HG02623 (cell line): ENCODE data around the gene HNRNPR.
"Not testable (repeated sequence)": the region's sequence is repeated elsewhere in the genome, so short reads cannot be mapped to it uniquely, and the experiment has no call there.

Source experiments
- ATAC-seq: cut with Tn5 transposase; IDR thresholded peaks from one replicate; pipeline ENCODE4 v1.9.1; 2021; ENCODE audit warnings: moderate library complexity; ENCODE audit not compliant: unreplicated experiment

HNRNPR gene

DNA sequence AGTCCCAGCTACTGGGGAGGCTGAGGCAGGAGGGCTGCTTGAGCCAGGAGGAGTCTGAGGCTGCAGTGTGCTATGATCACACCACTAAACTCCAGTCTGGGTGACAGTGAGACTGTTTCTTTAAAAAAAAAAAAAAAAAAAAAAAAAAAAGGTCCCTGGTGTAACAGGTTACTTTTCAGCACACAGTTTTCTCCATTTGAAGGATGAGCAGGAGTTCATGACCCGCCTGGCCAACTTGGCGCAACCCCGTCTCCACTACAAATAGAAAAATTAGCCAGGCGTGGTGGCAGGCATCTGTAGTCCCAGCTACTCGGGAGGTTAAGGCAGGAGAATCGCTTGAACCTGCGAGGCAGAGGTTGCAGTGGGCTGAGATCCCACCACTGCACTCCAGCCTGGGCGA lies 12.4 kb downstream of the HNRNPR start:
- ATAC-seq: no peak

DNA sequence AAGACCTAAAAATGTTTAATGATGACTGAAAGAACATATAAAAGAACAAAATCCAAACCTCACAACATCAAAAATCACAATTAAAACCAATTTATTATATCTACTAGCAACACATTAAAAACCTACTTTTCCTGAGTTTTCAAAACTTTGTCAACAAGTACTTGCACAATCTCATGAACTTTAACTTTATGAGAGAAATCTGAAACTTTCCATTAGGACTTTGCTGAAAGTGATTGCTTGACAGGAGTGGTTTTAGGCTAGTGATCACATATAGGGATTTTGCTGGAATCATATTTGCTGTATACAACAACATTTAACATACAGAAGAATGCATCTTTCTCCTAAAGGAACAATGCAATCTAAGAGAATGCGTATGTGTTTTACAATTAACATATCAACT lies 13.2 kb downstream of the HNRNPR start:
- ATAC-seq: no peak

DNA sequence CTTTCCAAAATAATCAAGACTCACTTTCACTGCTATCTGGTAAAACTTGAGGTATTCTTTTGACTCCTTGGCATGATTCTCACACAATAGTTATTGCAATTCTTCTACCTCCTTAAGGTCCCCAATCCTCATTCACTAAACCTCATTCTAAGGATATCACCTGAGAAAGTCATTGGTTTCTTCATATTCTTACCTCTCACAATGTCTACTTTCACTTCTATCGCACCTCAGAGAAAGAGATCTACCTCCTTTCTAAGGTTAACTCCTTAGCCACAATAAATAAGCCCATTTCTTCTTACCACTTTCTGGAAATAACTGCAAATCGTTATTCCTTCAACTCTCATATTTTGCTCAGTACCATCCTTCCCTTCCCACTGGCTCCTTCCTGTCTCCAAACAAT lies 18.7 kb downstream of the HNRNPR start:
- ATAC-seq: no peak

DNA sequence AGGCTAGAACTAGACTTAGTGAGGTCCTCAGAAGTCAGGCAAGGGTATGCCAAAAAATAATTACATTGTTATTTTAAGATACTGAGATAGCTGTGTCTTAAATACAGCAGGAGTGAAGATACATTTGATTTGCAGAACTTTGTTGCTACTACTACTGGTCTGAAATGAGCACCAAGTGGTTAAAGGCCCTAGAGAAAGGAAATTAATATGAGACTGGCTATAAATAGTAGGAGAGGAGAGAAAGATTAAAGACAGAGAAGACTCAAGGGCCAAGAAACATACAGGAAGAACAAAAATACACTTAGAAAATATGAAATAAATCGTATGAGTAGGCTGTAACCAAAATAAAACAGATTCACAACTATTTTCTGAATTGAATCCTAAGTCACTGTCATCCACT lies 21.3 kb downstream of the HNRNPR start:
- ATAC-seq: no peak

DNA sequence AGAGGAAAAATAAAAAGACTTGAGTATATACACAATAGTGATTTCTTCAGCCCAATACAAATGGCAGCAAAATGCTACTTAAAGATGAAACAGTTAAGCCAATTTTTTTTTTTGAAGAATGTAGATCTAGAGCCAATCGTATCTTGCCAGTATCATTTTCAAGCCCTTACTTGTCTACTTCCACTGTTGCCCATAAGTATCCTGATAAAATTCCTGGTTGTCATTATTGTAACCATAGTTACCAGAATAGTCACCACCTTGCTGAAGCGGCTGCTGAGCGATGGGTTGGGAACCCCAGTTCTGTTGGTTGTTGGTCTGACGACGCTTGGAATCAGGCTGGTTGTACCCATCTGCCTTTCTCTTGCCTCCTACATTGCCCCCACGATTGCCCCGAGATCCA lies 33.8 kb downstream of the HNRNPR start:
- ATAC-seq: not testable (repeated sequence)

DNA sequence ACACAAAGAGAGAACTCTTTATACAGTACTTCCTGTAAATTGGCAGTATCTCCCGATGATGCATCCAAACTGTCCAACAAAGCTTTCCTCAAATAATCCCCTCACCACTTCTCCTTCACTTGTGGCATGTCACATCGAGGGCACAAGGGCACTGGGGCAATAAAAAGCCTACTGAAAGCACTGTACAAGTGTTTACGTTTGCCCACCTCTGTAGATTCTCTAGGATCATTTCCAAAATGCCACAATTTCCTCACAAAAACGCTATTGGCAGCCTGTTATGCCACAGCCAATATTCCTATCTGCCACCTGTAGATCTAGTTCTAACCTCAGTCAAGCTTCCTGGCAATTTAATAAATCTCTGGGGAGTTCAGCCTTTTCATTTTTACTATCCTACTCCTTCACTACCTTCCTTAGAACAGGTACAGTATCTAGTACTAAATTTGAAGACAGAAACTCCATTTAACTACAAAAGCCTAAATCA lies 39.9 kb downstream of the HNRNPR start:
- ATAC-seq: no peak

DNA sequence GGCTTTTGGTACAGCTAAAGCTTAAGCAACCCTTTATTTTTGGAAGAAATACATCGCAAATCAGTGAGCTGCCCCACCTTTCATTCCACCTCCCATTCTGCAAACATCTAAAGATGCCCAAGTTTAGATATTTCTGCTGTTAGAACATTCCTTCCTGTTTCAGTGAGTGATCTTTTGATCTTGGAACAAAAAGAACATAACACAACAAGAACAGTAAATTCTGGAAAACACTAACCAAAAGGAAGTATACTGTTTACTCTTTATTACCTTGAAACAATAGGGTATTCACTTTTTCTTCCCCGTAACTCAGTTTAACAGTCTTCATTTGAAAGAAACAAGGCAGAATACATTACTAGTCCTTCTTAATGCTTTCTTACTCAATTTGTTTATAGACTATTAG lies 40.6 kb downstream of the HNRNPR start:
- no peak for ATAC-seq

DNA sequence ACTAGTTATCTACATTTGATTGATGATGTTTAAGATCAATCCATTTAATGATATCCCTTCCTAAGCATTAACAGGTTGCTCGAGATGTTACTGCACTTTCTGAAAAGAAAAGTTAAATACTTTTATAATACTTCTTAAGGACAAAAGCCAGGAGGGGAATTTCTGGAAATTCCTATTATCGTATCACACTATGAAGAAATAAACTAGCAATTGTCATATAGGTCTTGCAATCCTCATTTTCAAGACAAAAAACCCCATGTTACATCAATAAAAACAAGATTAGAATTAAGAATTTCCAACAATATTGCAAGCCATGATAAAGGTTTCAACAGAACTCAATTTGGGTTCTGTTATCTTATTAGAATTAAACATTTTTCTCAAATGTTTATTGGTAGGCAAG lies 47.2 kb downstream of the HNRNPR start:
- ATAC-seq: no peak

DNA sequence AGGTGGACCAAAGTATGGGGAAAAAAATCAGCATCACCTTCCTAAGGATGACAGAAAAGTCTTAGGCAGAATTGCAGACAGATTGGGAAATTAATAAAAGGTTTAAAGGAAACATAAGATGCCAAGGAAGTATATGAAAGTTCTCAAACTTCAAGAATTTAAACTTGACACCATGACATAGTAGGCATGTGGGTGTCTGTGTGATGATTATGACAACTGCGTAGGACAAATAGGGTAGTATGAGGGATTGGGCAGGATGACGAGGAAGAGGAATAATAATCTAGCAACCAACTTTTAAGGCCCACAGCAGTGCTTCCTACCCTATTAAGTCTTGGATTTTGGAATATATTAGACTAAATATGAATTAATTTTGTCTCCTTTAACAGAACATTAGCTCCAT lies 52.4 kb downstream of the HNRNPR start:
- no peak for ATAC-seq

DNA sequence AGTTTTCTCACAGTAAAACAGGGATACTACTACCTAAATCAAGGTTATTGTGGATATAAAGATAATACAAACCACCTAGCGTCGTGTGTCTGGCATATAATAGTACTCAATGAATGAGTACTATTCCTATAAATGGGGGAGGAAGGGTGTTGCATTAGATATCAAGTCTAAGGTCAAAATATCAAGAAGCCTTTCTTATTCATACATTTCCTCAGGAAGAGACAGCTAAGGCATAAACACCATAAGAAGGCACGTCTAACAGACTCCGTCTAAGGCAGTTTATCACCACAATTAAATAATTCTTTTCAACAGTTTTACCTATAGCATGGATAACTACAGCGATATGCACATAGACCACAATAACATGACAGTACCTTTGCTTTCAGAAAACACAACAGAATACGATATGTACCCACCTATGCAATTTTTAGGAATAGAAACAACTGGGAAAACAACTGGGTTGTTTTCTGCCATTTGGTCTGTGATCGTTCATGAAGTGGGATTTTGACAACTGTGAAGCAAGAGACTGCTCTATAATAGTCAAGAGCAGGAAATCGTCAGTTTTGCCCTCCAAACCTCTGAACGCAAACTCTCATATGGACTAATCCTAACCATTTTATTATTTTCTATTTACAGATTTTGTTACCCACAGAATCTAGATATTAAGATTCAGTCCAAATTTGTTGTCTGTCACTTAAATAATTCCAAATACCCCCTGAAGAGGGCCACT lies 53.1 kb downstream of the HNRNPR start:
- no peak for ATAC-seq

DNA sequence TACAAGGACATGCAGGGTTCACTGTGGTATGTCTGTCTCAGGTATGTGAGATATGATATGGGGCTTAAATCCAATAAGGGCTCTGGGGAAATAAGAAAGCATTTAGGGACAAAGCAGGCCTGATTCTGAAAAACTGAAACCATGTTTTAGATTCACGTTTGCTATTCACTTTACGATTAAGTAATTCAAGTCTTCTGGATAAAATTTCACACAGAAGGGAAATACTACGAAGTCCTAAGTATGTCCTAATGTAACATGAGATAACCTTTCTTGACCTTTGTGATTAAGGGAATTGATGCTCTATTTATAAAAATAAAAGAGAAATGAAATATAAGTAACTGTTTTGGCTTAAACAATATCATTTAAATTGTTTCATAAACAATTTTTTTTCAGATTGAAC lies 55.4 kb downstream of the HNRNPR start:
- ATAC-seq: no peak

DNA sequence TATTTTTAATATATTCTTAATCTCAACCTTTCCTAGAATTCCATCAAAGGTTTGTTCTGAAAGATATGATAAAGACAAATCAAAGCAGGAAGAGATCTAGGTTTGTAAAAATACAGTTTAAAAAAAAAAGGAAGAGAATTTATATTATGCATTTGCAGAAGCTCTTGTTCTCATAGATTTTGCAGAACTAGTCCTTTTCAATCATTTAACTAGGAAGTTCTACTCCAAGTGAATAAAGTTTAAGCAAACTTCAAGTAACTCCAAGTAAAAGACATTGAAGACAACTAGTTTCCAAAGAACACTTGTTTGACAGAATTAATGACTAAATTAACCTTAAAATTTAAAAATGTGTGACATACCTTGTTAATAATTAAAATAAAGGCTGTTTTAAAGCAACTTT lies 55.9 kb downstream of the HNRNPR start:
- ATAC-seq: no peak

DNA sequence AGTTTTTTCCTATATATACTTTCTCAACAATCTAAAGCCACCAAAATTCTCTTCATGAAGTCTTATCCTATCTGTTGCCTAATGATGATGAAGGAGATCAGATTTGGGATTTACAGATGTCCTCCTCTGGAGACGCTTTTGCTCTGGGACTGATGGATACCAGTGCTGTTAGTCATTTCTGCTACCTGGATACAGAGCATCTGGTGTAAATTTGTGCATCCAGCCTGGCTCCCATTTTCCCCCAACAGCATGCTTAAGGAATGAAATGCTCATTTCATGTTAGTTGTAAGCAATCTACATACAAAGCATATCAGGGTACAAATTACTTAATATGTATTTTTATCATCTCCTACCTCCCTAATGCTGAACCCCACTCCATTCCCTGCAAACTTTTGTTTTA lies 57.7 kb downstream of the HNRNPR start:
- no peak for ATAC-seq

DNA sequence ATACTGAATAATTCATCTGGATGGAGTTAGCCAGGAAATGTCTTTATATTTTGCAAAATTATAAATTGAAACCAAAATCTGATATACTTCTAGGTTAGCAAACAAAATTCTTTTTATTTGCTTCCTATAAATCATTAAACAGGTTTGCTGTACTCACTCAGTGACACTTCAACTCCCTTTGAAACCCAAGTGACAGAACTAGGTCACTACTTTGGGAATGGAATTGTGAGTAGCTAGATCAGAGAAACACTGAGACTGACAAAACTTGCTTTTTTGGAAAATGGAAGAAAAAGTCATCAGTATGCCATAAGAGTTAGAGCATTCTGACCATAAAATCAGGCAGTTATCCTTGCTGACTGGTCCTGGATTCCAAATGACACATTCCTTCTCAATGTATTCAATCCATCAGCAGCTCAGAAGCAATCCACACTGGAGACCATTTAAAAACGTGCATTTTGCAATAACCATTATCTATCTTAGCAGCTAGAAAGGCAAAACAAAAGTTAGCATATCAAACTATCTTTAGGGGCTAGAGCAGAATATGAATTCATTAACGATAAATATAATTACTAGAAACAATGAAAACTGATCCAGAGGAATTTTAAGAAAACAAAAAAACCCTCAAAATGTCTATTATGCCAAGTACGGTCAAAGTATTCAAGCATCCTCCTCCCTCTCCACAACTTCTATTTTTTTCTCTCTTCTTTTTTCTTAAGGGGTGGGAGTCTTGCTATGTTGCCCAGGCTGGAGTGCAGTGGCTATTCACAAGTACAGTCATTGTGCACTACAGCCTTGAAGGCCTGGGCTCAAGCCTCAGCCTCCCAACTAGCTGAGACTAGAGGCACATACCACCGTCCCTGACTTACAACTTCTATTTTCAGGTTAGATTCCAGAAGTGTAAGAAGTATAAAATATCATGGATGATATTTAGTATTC lies 60.1 kb downstream of the HNRNPR start:
- ATAC-seq: no peak

DNA sequence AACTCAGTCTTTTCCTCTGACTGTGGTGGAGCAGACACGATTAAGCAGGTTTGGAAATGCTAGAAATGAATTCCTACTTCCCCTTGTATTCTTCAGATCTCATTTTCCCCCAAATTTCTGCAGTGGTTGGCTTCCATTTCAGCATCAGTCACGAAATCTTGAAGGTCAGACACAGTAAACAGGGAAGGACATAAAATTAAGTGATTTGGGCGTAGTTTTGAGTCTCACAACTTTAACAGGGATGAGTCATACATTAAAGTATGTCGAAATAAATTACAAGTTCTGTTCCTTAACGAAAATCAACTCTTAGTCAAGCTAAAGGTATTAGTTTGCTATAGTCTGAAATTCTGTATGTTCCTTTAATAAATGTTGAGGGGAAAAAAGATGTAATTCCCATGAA lies 61.1 kb downstream of the HNRNPR start:
- no peak for ATAC-seq

DNA sequence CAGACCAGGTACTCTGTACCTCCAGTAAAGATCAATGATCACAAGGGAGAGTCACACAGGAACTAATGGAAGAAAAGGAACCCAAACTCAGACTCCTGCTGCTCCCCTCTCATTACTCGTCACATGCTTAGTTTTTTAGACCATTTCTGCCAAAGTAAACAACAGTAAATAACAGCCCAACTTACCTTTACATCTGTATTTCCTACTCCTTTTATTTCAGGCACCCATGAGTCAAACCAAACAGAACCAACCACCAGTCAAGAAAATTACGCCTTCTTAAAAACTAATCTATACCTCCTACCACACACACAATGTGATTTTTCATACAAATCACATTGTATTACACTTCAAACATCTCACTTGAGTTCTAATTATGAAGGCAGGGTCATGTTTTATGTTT lies 65.4 kb downstream of the HNRNPR start:
- ATAC-seq: no peak

DNA sequence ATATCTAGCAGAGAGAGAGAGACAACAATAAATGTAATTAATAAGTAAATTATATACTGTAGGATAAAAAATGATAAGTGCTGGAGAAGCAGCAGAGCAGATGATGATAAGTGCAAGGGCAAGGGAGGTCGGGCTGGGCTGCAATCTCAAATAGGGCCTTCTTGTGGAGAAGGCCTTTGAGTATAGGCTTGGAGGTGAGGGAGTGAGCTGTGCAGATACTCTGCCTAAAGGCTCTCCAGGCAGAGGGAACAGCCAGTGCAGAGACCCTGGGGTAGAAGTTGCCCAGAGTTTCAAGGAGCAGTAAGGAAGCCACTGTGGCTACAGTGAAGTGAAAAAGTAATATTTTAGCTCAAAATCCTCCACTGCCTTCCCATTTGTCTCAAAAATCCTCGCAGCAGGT lies 67.6 kb downstream of the HNRNPR start:
- no peak for ATAC-seq

DNA sequence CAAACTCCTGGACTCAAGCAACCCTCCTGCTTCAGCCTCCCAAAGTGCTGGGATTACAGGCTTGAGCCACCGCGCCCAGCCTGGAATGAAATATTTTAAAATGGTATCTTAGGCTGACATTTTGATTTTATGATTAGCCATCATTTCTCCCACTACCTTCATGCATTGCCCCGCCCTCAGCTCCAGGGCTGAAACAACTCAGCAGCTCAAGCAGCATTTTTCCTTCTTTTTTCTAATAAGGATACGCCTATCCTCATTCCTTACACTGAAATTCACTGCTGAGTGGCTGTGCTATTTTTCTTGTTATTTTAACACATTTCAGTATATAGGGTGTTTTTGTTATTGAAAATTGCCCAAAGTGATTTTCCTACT lies 70.0 kb downstream of the HNRNPR start:
- no peak for ATAC-seq

DNA sequence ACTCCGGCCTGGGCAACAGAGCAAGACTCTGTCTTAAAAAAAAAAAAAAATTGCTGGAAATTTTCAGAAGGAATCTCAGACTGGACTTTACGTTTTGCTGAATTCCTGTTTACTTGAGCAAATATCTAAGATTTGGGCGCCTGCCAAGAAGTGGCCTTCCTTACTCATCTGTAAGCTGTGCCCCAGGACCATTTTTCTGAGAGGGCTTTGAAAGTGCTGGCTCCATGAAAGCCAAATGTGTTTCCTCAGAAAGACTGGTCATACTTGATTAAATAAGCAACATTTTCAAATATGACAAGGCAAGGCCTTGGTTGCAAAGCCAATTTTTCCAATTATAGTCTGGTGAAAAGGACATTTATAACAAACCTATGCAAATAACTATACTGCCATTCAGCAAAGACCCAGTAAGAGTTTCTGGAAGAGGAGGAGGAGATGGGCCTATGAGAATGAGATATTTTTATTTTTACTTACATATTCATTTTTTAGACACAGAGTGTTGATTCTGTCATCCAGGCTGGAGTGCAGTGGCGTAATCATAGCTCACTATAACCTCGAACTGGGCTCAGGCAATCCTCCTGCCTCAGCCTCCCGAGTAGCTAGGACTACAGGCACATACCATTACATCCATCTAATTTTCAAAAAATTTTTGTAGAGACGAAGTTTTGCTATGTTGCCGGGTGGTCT lies 70.5 kb downstream of the HNRNPR start:
- no peak for ATAC-seq

DNA sequence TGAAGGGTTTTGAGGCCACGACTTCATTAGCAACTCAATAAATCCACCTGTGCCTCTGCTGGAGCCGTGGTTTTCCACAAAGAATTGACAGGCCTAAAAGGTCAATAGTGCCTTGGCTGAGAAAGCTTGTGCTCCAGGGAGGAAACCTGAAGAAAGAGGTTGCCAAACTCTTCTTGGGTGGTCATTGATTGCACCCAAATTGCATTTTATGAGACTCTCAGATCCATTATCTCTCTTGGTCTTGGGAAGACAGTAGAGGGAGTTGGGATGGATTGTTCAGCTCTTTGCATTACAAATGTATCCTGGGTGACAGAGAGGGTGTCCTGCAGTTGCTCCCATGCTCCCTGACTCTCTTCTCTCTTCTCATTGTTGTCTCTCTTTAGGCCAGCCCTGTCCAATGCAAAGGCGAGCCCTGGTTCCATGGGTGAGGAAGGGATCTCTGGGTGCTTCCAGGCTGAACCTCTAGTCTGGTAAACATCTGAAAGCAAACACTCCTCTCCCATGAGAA lies 80.7 kb downstream of the HNRNPR start:
- ATAC-seq: no peak

DNA sequence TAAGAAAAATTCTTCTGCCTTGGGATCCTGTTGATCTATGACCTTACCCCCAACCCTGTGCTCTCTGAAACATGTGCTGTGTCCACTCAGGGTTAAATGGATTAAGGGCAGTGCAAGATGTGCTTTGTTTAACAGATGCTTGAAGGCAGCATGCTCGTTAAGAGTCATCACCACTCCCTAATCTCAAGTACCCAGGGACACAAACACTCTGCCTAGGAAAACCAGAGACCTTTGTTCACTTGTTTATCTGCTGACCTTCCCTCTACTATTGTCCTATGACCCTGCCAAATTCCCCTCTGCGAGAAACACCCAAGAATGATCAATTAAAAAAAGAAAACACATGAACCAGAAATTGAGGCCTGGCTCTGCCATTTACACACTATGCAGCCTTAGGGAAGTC lies 86.0 kb downstream of the HNRNPR start:
- ATAC-seq: not testable (repeated sequence)
